Mesenteric fat pad (tissue), 1 donor: Measurements from ENCODE around the gene CD300LG. TPM values are rescaled to one million over a fixed set of nuclear protein-coding genes. Genes with fewer than 3 reads are reported as not detected.
"Not testable (repeated sequence)": the region's sequence is repeated elsewhere in the genome, so short reads cannot be mapped to it uniquely, and the experiment has no call there.

Experiments
- DNase-seq: peaks from one replicate; pipeline ENCODE4 v3.0.0-alpha.2; 2020; ENCODE audit warnings: low spot score
- total RNA-seq: library from RNA; stranded (reverse); fragmentation: NEBNext Ultra II Directional; extraction: Animal tissue kit (Norgen Biotek cat#: 25700); gene quantifications from one replicate; pipeline ENCODE4 v1.2.1, GENCODE V29; 2021
- donor health status: DM: yes; HTN: yes; CAD: no.

Gene CD300LG
- total RNA-seq, 1 donor from 2014 or later, result 121 TPM

- DNase-seq, result peak; percentile 81
Measured at GRCh38 chr17:43823350-43824084, 23.5 kb upstream of the CD300LG start.

DNA sequence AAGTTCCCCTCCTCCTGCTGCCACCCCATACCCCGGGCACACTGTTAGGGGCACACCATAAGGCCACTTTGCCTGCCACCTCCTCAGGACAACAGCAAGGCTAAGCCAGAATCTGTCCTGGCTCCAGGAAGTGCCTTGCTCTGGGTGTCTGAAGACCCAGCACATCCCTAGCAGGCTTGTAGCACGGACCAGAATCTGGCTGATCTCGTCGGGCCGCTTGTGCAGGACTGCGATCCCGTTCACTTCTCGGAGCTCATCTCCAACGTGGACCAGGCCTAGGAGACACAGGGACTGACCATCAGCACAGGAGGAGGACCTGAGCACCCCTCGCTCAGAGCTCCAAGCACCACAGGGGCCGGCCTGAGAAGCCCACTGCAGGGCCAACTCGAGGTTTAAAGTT lies 21.4 kb upstream of the CD300LG start:
- DNase-seq, result no peak

GRCh38 chr17:43826206-43826605 lies 20.8 kb upstream of the CD300LG start:
- DNase-seq, result no peak

- no peak for DNase-seq
Measured at GRCh38 chr17:43827596-43827995, 19.4 kb upstream of the CD300LG start.

DNA sequence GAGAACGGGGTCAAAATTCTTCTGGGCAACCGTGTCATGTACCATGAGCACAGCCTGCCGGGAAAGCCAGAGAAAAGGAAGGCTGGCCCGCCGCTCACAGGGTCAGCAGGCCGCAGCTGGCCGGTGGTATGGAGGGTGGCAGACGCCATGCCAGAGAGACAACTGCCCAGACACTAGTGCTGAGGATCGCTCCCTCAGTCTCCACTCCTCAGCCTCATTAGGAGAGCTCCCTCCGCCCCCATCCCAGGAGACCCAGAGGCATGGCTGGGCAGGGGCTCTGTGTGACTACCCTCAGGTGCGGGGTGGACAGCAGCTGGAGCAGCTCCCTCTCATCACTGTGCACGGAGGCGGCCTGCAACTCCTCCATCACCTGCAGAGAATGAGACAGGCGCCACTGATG lies 17.2 kb upstream of the CD300LG start:
- no peak for DNase-seq

DNA sequence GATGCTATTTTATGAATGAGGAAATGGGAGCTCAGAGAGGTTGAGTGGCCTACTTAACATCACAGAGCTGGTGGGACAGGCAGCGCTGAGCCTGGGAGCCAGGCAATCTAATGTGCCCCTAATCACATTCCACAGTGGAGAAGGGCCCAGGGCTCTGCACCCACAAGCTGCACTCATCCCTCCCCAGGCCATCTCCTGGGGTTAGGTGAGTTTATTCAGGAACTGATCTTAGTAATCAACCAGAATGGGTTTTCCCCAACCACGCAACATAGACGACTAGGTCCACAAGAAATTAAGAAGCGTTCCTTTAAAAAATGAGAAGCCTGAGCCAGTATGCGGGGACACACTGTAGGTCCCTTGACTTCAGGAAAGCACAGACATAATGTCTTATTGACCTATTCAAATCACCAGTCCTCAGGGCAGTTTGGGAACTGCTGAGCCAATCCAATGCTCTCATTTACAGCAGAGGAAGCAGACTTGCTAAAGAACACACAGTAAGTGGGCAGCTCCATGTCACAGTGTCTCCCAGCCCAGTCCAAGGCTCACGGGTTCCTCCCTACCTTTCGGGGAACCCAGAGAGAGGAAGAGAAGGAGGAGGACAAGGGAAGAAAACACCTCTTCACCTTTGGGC lies 16.4 kb upstream of the CD300LG start:
- DNase-seq, result no peak

- DNase-seq, result no peak
Measured at GRCh38 chr17:43831633-43832032, 15.3 kb upstream of the CD300LG start.

- DNase-seq, result no peak
Measured at GRCh38 chr17:43832168-43832975, 14.6 kb upstream of the CD300LG start.

- DNase-seq, result no peak
Measured at GRCh38 chr17:43832976-43833829, 13.8 kb upstream of the CD300LG start, which contains the start of gene MPP3. TSS of gene MPP3 (minus strand) at chr17:43833146. CDS start at chr17:43831906, 1,240 bp downstream.

GRCh38 chr17:43834106-43834505 lies 12.9 kb upstream of the CD300LG start:
- no peak for DNase-seq

DNA sequence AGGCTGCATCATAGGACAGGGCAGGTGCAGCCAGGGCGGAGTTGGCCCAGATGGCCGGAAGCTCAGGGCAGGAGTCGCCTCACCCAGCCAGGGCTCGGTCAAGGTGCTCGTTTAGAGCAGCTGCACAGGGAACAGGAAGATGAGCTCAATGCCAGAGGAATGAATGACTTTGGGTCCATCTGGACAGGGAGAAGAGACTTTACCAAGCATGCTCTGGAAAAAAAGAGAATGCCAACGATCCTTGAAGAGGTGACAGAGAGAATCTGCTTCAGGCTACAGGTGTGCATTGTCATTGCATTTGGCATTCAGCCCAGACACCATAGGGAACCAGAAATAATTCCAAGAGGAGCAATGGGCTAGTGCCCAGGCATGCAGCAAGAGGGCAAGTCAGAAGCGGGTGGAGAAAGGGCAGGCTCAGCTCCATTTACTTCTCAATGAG lies 7.3 kb upstream of the CD300LG start:
- no peak for DNase-seq

GRCh38 chr17:43840814-43841213 lies 6.2 kb upstream of the CD300LG start:
- DNase-seq, result no peak

- DNase-seq, result no peak
Measured at GRCh38 chr17:43841282-43841681, 5.7 kb upstream of the CD300LG start.

DNA sequence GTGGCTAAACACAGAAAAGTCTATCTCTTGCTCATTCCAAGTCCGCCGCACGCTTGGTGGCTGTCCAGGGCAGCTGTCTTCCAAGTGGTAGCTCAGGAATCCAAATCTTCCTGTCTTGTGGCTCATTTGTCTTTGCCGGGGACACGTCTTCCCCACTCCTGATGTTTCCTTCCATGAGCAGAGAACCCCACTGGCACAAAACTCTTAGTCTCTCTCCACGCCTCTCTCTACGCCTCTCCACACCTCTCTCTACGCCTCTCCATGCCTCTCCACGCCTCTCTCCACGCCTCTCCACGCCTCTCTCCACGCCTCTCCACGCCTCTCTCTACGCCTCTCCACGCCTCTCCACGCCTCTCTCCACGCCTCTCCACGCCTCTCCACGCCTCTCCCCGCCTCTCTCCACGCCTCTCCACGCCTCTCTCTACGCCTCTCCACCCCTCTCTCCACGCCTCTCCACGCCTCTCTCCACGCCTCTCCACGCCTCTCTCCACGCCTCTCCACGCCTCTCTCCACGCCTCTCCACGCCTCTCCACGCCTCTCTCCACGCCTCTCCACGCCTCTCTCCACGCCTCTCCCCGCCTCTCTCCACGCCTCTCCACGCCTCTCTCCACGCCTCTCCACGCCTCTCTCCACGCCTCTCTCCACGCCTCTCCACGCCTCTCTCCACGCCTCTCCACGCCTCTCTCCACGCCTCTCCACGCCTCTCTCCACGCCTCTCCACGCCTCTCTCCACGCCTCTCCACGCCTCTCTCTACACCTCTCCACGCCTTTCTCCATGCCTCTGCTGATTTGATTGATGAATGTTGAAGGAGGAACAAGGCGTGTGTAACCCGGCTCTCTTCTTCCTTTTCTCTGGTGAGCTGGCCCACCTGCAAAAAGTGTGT lies 4.6 kb upstream of the CD300LG start:
- not testable (repeated sequence) for DNase-seq

DNA sequence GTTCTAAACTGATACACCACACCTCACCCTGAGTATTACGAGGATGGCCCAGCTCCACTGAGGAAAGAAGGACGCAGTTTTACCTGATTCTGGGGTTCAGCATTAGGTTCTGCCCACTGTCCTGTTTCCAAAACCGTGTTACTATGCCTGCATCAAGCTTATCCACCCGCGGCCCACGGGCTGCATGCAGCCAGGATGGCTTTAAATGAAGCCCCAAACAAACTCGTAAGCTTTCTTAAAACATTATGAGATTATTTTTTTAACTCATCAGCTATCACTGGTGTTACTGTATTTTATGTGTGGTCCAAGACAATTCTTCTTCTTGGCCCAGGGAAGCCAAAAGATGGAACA lies 4.0 kb upstream of the CD300LG start:
- DNase-seq, result no peak

DNA sequence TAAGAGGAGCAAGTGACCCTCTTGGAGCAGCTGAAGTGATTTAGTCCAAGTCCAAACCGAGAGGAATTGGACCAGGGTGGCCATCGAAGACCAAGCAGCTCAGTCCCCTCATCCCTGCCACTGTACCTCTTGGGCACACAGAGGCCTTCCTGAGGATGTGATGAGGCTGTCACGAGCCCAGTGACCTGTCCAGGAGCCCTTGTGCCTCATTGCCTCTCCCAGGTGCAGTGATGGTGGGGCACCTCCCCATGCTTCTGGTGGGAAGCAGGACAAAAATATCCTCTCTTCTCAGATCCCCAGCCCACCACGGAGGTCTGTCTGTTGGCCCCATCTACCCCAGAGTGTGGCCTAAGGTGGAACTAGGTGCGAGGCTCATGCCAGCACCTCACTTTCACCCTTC lies 2.7 kb upstream of the CD300LG start:
- DNase-seq, result no peak

DNA sequence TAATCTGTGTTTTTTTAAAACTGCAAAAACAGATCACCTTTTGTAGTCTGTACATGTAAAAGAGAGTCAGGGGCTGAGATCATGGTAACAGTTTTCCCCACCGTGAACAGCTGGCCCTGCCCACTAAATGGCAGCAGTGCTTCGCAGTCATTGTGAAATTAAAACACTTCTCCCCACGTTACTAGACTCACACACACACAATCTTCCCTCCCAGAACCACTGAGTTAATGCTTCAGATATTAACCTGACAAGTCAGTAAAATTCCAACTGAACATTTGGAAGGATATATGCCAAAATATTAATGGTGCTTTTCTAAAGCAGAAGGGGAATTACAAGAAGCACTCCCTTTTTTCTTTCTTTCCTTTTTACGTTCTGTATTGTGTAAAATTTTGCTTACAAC lies 1.2 kb upstream of the CD300LG start:
- no peak for DNase-seq

GRCh38 chr17:43846221-43846712 lies 709 bp upstream of the CD300LG start:
- DNase-seq, result peak; percentile 94

- DNase-seq, result no peak
Measured at GRCh38 chr17:43848601-43849000, 1.6 kb downstream of the CD300LG start.

- DNase-seq, result no peak
Measured at GRCh38 chr17:43849116-43849515, 2.1 kb downstream of the CD300LG start.
